ENCODE data around the gene ZNF43. TPM values are rescaled to one million over a fixed set of nuclear protein-coding genes. Genes with fewer than 3 reads are reported as not detected.
"Not testable (repeated sequence)": the region's sequence is repeated elsewhere in the genome, so short reads cannot be mapped to it uniquely, and the experiment has no call there.

ZNF43 gene
- polyA plus RNA-seq, 3 donors: 36.1 to 43.1 (median 40.6) TPM

- no peak for DNase-seq (ENCODE audit: low read depth in 3 of 3, low spot score in 2 of 3)
Measured at GRCh38 chr19:21812448-21812847, 23.5 kb downstream of the ZNF43 start.

GRCh38 chr19:21808400-21809000, 27.5 kb downstream of the ZNF43 start:
- DNase-seq (ENCODE audit: low read depth in 3 of 3, low spot score in 2 of 3): not testable (repeated sequence)

- peak in 2 of 3 donors; percentile 27 to 30 for DNase-seq (ENCODE audit: low read depth in 3 of 3, low spot score in 2 of 3)
Measured at GRCh38 chr19:21789466-21790085, 46.4 kb downstream of the ZNF43 start.

GRCh38 chr19:21786936-21787335, 49.0 kb downstream of the ZNF43 start:
- no peak for DNase-seq (ENCODE audit: low read depth in 3 of 3, low spot score in 2 of 3)

- DNase-seq (ENCODE audit: low read depth in 3 of 3, low spot score in 2 of 3): not testable (repeated sequence)
Measured at GRCh38 chr19:21775792-21776191, 60.2 kb downstream of the ZNF43 start.

DNA sequence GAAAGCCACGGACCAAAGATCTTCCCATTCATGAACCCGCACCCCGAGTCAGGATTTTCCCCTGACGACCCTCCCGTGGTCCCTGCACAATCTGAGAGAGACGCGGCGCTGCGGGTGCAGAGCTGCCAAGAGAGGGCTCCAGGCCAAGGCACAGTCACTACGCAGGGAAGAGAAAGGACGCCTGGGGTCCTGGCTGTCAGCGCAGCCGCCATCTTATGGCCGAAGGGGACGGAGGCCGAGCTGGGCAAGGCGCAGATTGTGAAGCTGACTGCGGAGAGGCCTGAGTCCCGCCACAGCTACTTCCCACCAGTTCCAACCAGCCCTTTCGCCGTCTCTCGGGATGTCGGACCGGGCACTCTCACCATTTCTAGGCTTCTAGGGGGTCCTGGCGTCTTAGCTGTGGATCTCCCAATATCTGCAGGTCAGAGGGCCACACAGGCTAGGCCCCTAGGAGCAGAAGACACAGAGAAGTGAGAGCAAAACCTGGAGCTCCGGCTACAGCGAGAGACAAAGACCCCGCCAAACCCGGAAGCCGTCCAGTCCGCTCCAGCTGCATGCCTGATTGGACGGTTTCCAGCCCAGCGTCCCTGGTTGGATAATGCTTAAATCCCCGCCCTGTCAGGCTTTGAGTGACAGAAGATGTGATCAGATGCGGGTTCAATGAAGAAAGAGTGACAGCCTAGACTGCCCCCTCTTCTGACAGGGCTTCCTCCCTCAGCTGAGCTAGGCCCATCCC, 68.7 kb downstream of the ZNF43 start, which contains the start of gene ZNF100:
ZNF100 (minus strand) TSS at position 515 of the 736 bp plus-strand sequence; CDS start at position 365, 150 bp downstream.
- DNase-seq (ENCODE audit: low read depth in 3 of 3, low spot score in 2 of 3): peak; percentile 89 to 93 (median 92)

- DNase-seq (ENCODE audit: low read depth in 3 of 3, low spot score in 2 of 3): not testable (repeated sequence)
Measured at GRCh38 chr19:21766705-21767064, 69.3 kb downstream of the ZNF43 start.

DNA sequence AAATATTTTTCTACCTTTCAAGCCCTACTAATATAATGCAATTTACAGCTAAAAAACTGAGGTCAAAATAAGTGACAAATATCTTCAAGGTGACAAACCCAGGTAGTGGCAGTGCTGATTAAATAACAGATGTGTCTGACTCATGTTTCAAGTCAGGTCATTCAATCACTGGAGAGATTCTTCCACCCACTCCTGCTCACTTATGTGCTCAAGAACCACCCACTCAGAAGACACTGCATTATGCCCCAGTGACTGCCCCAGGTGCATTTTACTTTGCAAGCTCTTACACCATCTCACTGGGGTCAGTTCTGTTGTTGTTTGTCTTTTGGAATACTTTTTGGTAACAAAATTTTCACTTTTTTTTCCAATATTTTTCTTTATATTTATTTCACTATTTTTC, 70.8 kb downstream of the ZNF43 start:
- no peak for DNase-seq (ENCODE audit: low read depth in 3 of 3, low spot score in 2 of 3)

GRCh38 chr19:21761547-21761946, 74.4 kb downstream of the ZNF43 start:
- DNase-seq (ENCODE audit: low read depth in 3 of 3, low spot score in 2 of 3): not testable (repeated sequence)

GRCh38 chr19:21758296-21758695, 77.7 kb downstream of the ZNF43 start:
- no peak for DNase-seq (ENCODE audit: low read depth in 3 of 3, low spot score in 2 of 3)

DNA sequence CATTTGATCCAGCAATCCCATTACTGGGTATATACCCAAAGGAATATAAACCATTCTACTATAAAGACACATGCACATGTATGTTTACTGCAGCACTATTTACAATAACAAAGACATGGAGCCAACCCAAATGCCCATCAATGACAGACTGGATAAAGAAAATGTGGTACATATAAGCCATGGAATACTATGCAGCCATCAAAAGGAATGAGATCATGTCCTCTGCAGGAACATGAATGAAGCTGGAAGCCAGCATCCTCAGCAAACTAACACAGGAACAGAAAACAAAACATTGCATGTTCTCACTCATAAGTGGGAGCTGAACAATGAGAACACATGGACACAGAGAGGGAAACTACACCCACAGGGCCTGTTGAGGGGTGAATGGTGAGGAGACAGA, 80.4 kb downstream of the ZNF43 start:
- DNase-seq (ENCODE audit: low read depth in 3 of 3, low spot score in 2 of 3): not testable (repeated sequence)

Other genes starting within 250 kb of the ZNF43 start
- gene ZNF100, start 68.6 kb downstream of the ZNF43 start, polyA plus RNA-seq (ENCODE audit: insufficient read length in 3 of 3): 10 to 100 TPM; 17.8 to 21.3 (median 17.9) TPM
- 10 to 100 TPM in 1 of 3 donors, 1 to 10 TPM in 2; 3.0 to 11.7 (median 6.4) TPM for gene ZNF208, start 174.8 kb upstream of the ZNF43 start, polyA plus RNA-seq (ENCODE audit: insufficient read length in 3 of 3)
- 1 to 10 TPM; 2.9 to 7.7 (median 6.2) TPM for gene ZNF257, start 216.3 kb upstream of the ZNF43 start, polyA plus RNA-seq (ENCODE audit: insufficient read length in 3 of 3)